ENCODE data around the gene PPAT.

GRCh38 chr4:56425518-56425917 is 9.9 kb downstream of the PPAT start:
- TF ChIP-seq CTCF (conservative IDR thresholded peaks at IDR 0.05; ENCODE audit: low read length): no peak
- no peak for TF ChIP-seq EZH2phosphoT487 (IDR thresholded peaks at IDR 0.05; ENCODE audit: borderline replicate concordance)
